ENCODE data around the gene PRDM12. TPM values are rescaled to one million over a fixed set of nuclear protein-coding genes. Genes with fewer than 3 reads are reported as not detected.

PRDM12 gene
- total RNA-seq, 1 donor from 2014 or later = not detected

- H3K9me3 ChIP-seq (ENCODE audit: control insufficient read depth in 3 of 3, low read length in 3 of 3) = no peaks in the 10 kb centered on the region
- no peak overlapping the region for H3K9ac ChIP-seq (ENCODE audit: low read depth in 1 of 3, low read length in 3 of 3)
- H3K4me3 ChIP-seq (ENCODE audit: low read length in 3 of 3) = no peak overlapping the region
- H3K4me1 ChIP-seq (ENCODE audit: control insufficient read depth in 3 of 3, insufficient read depth in 3 of 3, low read length in 3 of 3) = no peaks in the 10 kb centered on the region
- H3K36me3 ChIP-seq (ENCODE audit: control insufficient read depth in 3 of 3, insufficient read depth in 3 of 3, low read length in 3 of 3) = peaks cover 80 to 87% (median 81%) of the 10 kb centered on the region in 3 donors
- H3K27me3 ChIP-seq (ENCODE audit: control insufficient read depth in 3 of 3, insufficient read depth in 3 of 3, low read length in 3 of 3) = no peaks in the 10 kb centered on the region
- H3K27ac ChIP-seq (ENCODE audit: low read depth, low read length) = no peak overlapping the region
Measured at GRCh38 chr9:130630506-130631330, 33.7 kb upstream of the PRDM12 start.

- H3K36me3 ChIP-seq (ENCODE audit: control insufficient read depth in 3 of 3, insufficient read depth in 3 of 3, low read length in 3 of 3) = peaks cover 80 to 88% (median 81%) of the 10 kb centered on the region in 3 donors
Measured at GRCh38 chr9:130631331-130632080, 32.9 kb upstream of the PRDM12 start.

GRCh38 chr9:130632081-130632710 is 32.2 kb upstream of the PRDM12 start:
- no peaks in the 10 kb centered on the region for H3K4me1 ChIP-seq (ENCODE audit: control insufficient read depth in 3 of 3, insufficient read depth in 3 of 3, low read length in 3 of 3)
- H3K9me3 ChIP-seq (ENCODE audit: control insufficient read depth in 3 of 3, low read length in 3 of 3) = no peaks in the 10 kb centered on the region
- no peak overlapping the region for H3K4me3 ChIP-seq (ENCODE audit: low read length in 3 of 3)
- H3K36me3 ChIP-seq (ENCODE audit: control insufficient read depth in 3 of 3, insufficient read depth in 3 of 3, low read length in 3 of 3) = peaks cover 77 to 86% (median 80%) of the 10 kb centered on the region in 3 donors
- no peak overlapping the region for H3K27ac ChIP-seq (ENCODE audit: low read depth, low read length)
- no peaks in the 10 kb centered on the region for H3K27me3 ChIP-seq (ENCODE audit: control insufficient read depth in 3 of 3, insufficient read depth in 3 of 3, low read length in 3 of 3)
- no peak overlapping the region for H3K9ac ChIP-seq (ENCODE audit: low read depth in 1 of 3, low read length in 3 of 3)

More at GRCh38 chr9:130631331-130632080, 32.9 kb upstream of the PRDM12 start:
- Histone ChIP-seq H3K27me3 (ENCODE audit: control insufficient read depth in 3 of 3, insufficient read depth in 3 of 3, low read length in 3 of 3) (no peaks in the 10 kb centered on the region), H3K4me1 (ENCODE audit: control insufficient read depth in 3 of 3, insufficient read depth in 3 of 3, low read length in 3 of 3) (no peaks in the 10 kb centered on the region), H3K9me3 (ENCODE audit: control insufficient read depth in 3 of 3, low read length in 3 of 3) (no peaks in the 10 kb centered on the region), H3K27ac (ENCODE audit: low read depth, low read length) (no peak overlapping the region), H3K9ac (ENCODE audit: low read depth in 1 of 3, low read length in 3 of 3) (no peak overlapping the region), H3K4me3 (ENCODE audit: low read length in 3 of 3) (no peak overlapping the region)

GRCh38 chr9:130632841-130633240 is 31.6 kb upstream of the PRDM12 start:
- peaks cover 71 to 80% (median 74%) of the 10 kb centered on the region in 3 donors for H3K36me3 ChIP-seq (ENCODE audit: control insufficient read depth in 3 of 3, insufficient read depth in 3 of 3, low read length in 3 of 3)

GRCh38 chr9:130633336-130634190 is 30.8 kb upstream of the PRDM12 start:
- Histone ChIP-seq H3K4me3 (ENCODE audit: low read length in 3 of 3) (no peak overlapping the region), H3K4me1 (ENCODE audit: control insufficient read depth in 3 of 3, insufficient read depth in 3 of 3, low read length in 3 of 3) (no peaks in the 10 kb centered on the region), H3K9me3 (ENCODE audit: control insufficient read depth in 3 of 3, low read length in 3 of 3) (no peaks in the 10 kb centered on the region), H3K9ac (ENCODE audit: low read depth in 1 of 3, low read length in 3 of 3) (no peak overlapping the region), H3K27me3 (ENCODE audit: control insufficient read depth in 3 of 3, insufficient read depth in 3 of 3, low read length in 3 of 3) (no peaks in the 10 kb centered on the region), H3K36me3 (ENCODE audit: control insufficient read depth in 3 of 3, insufficient read depth in 3 of 3, low read length in 3 of 3) (peaks cover 70 to 73% (median 72%) of the 10 kb centered on the region in 3 donors), H3K27ac (ENCODE audit: low read depth, low read length) (no peak overlapping the region)

More at GRCh38 chr9:130632841-130633240, 31.6 kb upstream of the PRDM12 start:
- no peak overlapping the region for H3K4me3 ChIP-seq (ENCODE audit: low read length in 3 of 3)
- no peaks in the 10 kb centered on the region for H3K4me1 ChIP-seq (ENCODE audit: control insufficient read depth in 3 of 3, insufficient read depth in 3 of 3, low read length in 3 of 3)
- no peak overlapping the region for H3K9ac ChIP-seq (ENCODE audit: low read depth in 1 of 3, low read length in 3 of 3)
- no peak overlapping the region for H3K27ac ChIP-seq (ENCODE audit: low read depth, low read length)
- H3K27me3 ChIP-seq (ENCODE audit: control insufficient read depth in 3 of 3, insufficient read depth in 3 of 3, low read length in 3 of 3) = no peaks in the 10 kb centered on the region
- no peaks in the 10 kb centered on the region for H3K9me3 ChIP-seq (ENCODE audit: control insufficient read depth in 3 of 3, low read length in 3 of 3)

GRCh38 chr9:130634191-130634768 is 30.1 kb upstream of the PRDM12 start:
- Histone ChIP-seq H3K36me3 (ENCODE audit: control insufficient read depth in 3 of 3, insufficient read depth in 3 of 3, low read length in 3 of 3) (peaks cover 71 to 73% (median 71%) of the 10 kb centered on the region in 3 donors), H3K9ac (ENCODE audit: low read depth in 1 of 3, low read length in 3 of 3) (no peak overlapping the region), H3K27ac (ENCODE audit: low read depth, low read length) (no peak overlapping the region), H3K27me3 (ENCODE audit: control insufficient read depth in 3 of 3, insufficient read depth in 3 of 3, low read length in 3 of 3) (no peaks in the 10 kb centered on the region), H3K9me3 (ENCODE audit: control insufficient read depth in 3 of 3, low read length in 3 of 3) (no peaks in the 10 kb centered on the region), H3K4me1 (ENCODE audit: control insufficient read depth in 3 of 3, insufficient read depth in 3 of 3, low read length in 3 of 3) (no peaks in the 10 kb centered on the region), H3K4me3 (ENCODE audit: low read length in 3 of 3) (no peak overlapping the region)

DNA sequence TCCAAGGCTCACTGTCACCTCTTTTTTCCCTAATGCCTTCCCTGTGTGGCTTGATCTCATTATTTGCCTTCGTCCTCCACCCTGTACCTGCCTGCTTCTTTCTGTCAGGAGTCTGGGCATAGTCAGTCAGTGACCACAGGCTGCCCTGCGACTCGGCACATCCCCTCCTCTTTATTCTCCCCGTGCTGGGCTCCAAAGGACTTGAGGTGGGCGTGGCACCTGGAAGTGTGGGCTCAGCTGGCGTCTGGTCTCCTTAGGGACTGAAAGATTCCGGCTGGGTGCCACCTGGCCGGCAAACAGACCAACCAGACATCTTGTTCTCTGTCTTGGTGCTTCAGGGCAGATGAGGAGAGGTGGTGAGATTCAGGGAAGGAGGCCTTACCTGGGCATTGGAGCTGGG is 29.6 kb upstream of the PRDM12 start:
- no peak overlapping the region for H3K27ac ChIP-seq (ENCODE audit: low read depth, low read length)
- no peaks in the 10 kb centered on the region for H3K9me3 ChIP-seq (ENCODE audit: control insufficient read depth in 3 of 3, low read length in 3 of 3)
- no peaks in the 10 kb centered on the region for H3K4me1 ChIP-seq (ENCODE audit: control insufficient read depth in 3 of 3, insufficient read depth in 3 of 3, low read length in 3 of 3)
- no peak overlapping the region for H3K4me3 ChIP-seq (ENCODE audit: low read length in 3 of 3)
- H3K9ac ChIP-seq (ENCODE audit: low read depth in 1 of 3, low read length in 3 of 3) = no peak overlapping the region
- H3K27me3 ChIP-seq (ENCODE audit: control insufficient read depth in 3 of 3, insufficient read depth in 3 of 3, low read length in 3 of 3) = no peaks in the 10 kb centered on the region
- peaks cover 67 to 71% (median 71%) of the 10 kb centered on the region in 3 donors for H3K36me3 ChIP-seq (ENCODE audit: control insufficient read depth in 3 of 3, insufficient read depth in 3 of 3, low read length in 3 of 3)

DNA sequence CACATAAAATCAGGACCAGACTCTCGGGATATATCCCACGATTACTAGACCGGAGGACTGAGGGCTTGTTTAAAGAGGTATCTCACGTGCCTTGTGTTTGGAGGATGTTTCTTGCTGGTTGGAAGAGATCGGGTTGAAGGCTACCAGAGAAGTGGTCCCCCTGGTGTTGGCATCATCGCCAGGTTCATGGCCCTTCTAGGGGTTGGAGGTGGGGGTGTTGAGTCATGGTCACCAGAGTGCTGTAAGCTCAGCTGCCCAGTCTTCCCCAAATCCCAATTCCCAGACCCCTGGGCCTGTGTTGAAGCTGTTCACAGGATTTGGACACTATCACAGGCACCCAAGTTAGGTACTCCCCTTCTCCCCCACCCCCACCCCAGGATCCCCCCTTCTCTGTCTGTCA is 29.1 kb upstream of the PRDM12 start:
- H3K4me3 ChIP-seq (ENCODE audit: low read length in 3 of 3) = no peak overlapping the region
- no peak overlapping the region for H3K9ac ChIP-seq (ENCODE audit: low read depth in 1 of 3, low read length in 3 of 3)
- H3K36me3 ChIP-seq (ENCODE audit: control insufficient read depth in 3 of 3, insufficient read depth in 3 of 3, low read length in 3 of 3) = peaks cover 62 to 67% (median 66%) of the 10 kb centered on the region in 3 donors
- no peaks in the 10 kb centered on the region for H3K27me3 ChIP-seq (ENCODE audit: control insufficient read depth in 3 of 3, insufficient read depth in 3 of 3, low read length in 3 of 3)
- H3K27ac ChIP-seq (ENCODE audit: low read depth, low read length) = no peak overlapping the region
- H3K9me3 ChIP-seq (ENCODE audit: control insufficient read depth in 3 of 3, low read length in 3 of 3) = no peaks in the 10 kb centered on the region
- H3K4me1 ChIP-seq (ENCODE audit: control insufficient read depth in 3 of 3, insufficient read depth in 3 of 3, low read length in 3 of 3) = no peaks in the 10 kb centered on the region
